Measurements from ENCODE around the gene ZNF83.
A peak's percentile ranks its signal among the peaks of the same experiment; 100 is the strongest.

The ZNF83 gene

GRCh38 chr19:52566588-52566987 lies 71.6 kb downstream of the ZNF83 start:
- DNase-seq = peak in 1 of 3 donors; percentile 5

GRCh38 chr19:52566121-52566520 lies 72.0 kb downstream of the ZNF83 start:
- DNase-seq = no peak
